B cell (primary cell): ENCODE data around the gene CKM. TPM values are rescaled to one million over a fixed set of nuclear protein-coding genes. Genes with fewer than 3 reads are reported as not detected.

Experiments used
- ATAC-seq: fragments of 200-7000 bp; cut with Tn5 transposase; one replicate; pipeline ENCODE4 v1.10.0; 2021; ENCODE audit warnings: low read depth, mild to moderate bottlenecking, moderate number of reproducible peaks, moderate library complexity
- CTCF ChIA-PET: fragments of 350-600 bp; sonication (Branson Sonifier 250); formaldehyde crosslinking; loops from one replicate; lab custom pipeline; 2021; ENCODE audit warnings: antibody characterized with exemption, inconsistent platforms; lab: Charles Lee
- POLR2A ChIA-PET: fragments of 350-600 bp; sonication (Branson Sonifier 250); formaldehyde crosslinking; loops from one replicate; lab custom pipeline; 2021; ENCODE audit warnings: antibody characterized with exemption; lab: Charles Lee
- DNase-seq: peaks from one replicate; pipeline ENCODE4 v3.0.0; 2013
- H2AFZ ChIP-seq: 2 replicates; pipeline ENCODE4 v1.6.1; 2012; ENCODE audit warnings: mild to moderate bottlenecking, low read depth, low read length; ENCODE audit not compliant: insufficient read depth, poor library complexity, severe bottlenecking
- H3K27ac ChIP-seq, 2 donors: 1 replicate in 1 of 2; 2 replicates in 1 of 2; pipeline ENCODE4 v1.5.1; 2012 to 2013; ENCODE audit warnings: low read length in 2 of 2, mild to moderate bottlenecking in 2 of 2, moderate library complexity in 1 of 2
- H3K27me3 ChIP-seq, 4 experiments: fragments of 200-600 bp in 1 of 4; sonication (generic) in 1 of 4; replicated peaks in 1 of 4; 1 replicate in 2 of 4; 2 replicates in 2 of 4; pipeline versions ENCODE4 v1.6.1 to v1.7.0; 2013 to 2016; ENCODE audit warnings: low read length in 3 of 4, mild to moderate bottlenecking in 2 of 4, mixed read lengths in 1 of 4, moderate library complexity in 1 of 4; ENCODE audit not compliant: insufficient read depth in 4 of 4, control insufficient read depth in 3 of 4; ENCODE audit errors: control extremely low read depth in 1 of 4
- H3K36me3 ChIP-seq, 2 experiments: replicated peaks in 1 of 2; 1 replicate in 1 of 2; 2 replicates in 1 of 2; pipeline versions ENCODE4 v1.6.1 to v1.7.1; 2013; ENCODE audit warnings: low read length in 1 of 2; ENCODE audit not compliant: insufficient read depth in 2 of 2, control insufficient read depth in 1 of 2; ENCODE audit errors: control extremely low read depth in 1 of 2, extremely low read depth in 1 of 2
- H3K4me1 ChIP-seq, 2 donors: fragments of 200-600 bp in 1 of 2; sonication (generic) in 1 of 2; 1 replicate in 1 of 2; 2 replicates in 1 of 2; pipeline versions ENCODE4 v1.5.1 to v1.6.1; 2013 to 2017; ENCODE audit warnings: low read length in 2 of 2; ENCODE audit not compliant: control insufficient read depth in 2 of 2, insufficient read depth in 2 of 2
- H3K4me2 ChIP-seq: replicated peaks from 2 replicates; pipeline ENCODE3; 2012; ENCODE audit warnings: mild to moderate bottlenecking, low read depth, low read length; ENCODE audit not compliant: poor library complexity, severe bottlenecking
- H3K4me3 ChIP-seq, 5 experiments: fragments of 200-600 bp in 1 of 5; sonication (generic) in 1 of 5; 1 replicate in 3 of 5; 2 replicates in 2 of 5; pipeline versions ENCODE4 v1.5.1 to v1.7.0; 2011 to 2016; ENCODE audit warnings: low read length in 4 of 5, mild to moderate bottlenecking in 4 of 5, low read depth in 2 of 5, control low read depth in 1 of 5, moderate library complexity in 1 of 5; ENCODE audit not compliant: insufficient read depth in 1 of 5; ENCODE audit errors: control extremely low read depth in 1 of 5, extremely low read depth in 1 of 5
- H3K79me2 ChIP-seq: fragments of 200-600 bp; sonication (generic); one replicate; pipeline ENCODE4 v1.6.0; 2016; ENCODE audit warnings: low read length; ENCODE audit not compliant: control insufficient read depth, insufficient read depth
- H3K9ac ChIP-seq: fragments of 200-600 bp; sonication (generic); 2 replicates; pipeline ENCODE4 v1.6.1; 2017; ENCODE audit warnings: mild to moderate bottlenecking, low read length, moderate library complexity
- H3K9me3 ChIP-seq, 3 donors: one replicate each; pipeline versions ENCODE4 v1.6.1 to v1.7.1; 2013; ENCODE audit warnings: low read length in 2 of 3; ENCODE audit not compliant: control insufficient read depth in 2 of 3, insufficient read depth in 1 of 3; ENCODE audit errors: control extremely low read depth in 1 of 3
- H4K20me1 ChIP-seq: 2 replicates; pipeline ENCODE4 v1.6.0; 2012; ENCODE audit warnings: mild to moderate bottlenecking, low read length; ENCODE audit not compliant: insufficient read depth, control insufficient read depth, poor library complexity, severe bottlenecking
- H3K27ac Mint-ChIP-seq: one replicate; pipeline ENCODE4 v1.8.0; 2021; ENCODE audit warnings: mixed read lengths
- H3K27me3 Mint-ChIP-seq: one replicate; pipeline ENCODE4 v1.8.0; 2021; ENCODE audit warnings: mixed read lengths
- H3K4me1 Mint-ChIP-seq: one replicate; pipeline ENCODE4 v1.8.0; 2021; ENCODE audit warnings: mixed read lengths
- H3K4me3 Mint-ChIP-seq: one replicate; pipeline ENCODE4 v1.8.0; 2021; ENCODE audit warnings: mixed read lengths
- H3K9me3 Mint-ChIP-seq: one replicate; pipeline ENCODE4 v1.8.0; 2022; ENCODE audit warnings: mixed read lengths; ENCODE audit not compliant: insufficient read depth
- EZH2 ChIP-seq: IDR thresholded peaks from 2 replicates; pipeline ENCODE4 v1.6.1; 2012; ENCODE audit warnings: borderline replicate concordance, low read depth, mild to moderate bottlenecking, moderate library complexity, low read length; ENCODE audit not compliant: insufficient read depth, poor library complexity, severe bottlenecking
- WGBS: methylation state at CpG from one replicate; pipeline ENCODE4 v1.1.5; 2013; ENCODE audit warnings: missing lambda C conversion rate; ENCODE audit not compliant: insufficient coverage; 5-methylcytosine and 5-hydroxymethylcytosine counted together
- intact Hi-C: fragments of 100-400 bp; cut with micrococcal nuclease; formaldehyde crosslinking; loops from one replicate; pipeline ENCODE4 v1.10.0; 2022
- polyA plus RNA-seq: library from polyadenylated mRNA; depleted of rRNA; stranded (reverse); fragments of >200 nt; gene quantifications from 2 replicates; pipeline ENCODE4 v1.2.3, GENCODE V29; 2012
- total RNA-seq, 2 donors: library from RNA; stranded (reverse); fragments of 120-200 nt in 1 of 2; gene quantifications; 1 replicate in 1 of 2; 2 replicates in 1 of 2; pipeline versions ENCODE4 v1.2.3 to v1.2.4, GENCODE V29; 2013 to 2022
- TF ChIP-seq, protein P1 (sequence below): fragments of 200-600 bp; IDR thresholded peaks from one replicate; pipeline ENCODE4 v1.8.0; 2022; ENCODE audit warnings: antibody characterized with exemption, mild to moderate bottlenecking

The CKM gene
- total and polyA plus RNA-seq, 2 donors (not counting 1 experiment from before 2014, with no cell fraction given) = not detected

DNA sequence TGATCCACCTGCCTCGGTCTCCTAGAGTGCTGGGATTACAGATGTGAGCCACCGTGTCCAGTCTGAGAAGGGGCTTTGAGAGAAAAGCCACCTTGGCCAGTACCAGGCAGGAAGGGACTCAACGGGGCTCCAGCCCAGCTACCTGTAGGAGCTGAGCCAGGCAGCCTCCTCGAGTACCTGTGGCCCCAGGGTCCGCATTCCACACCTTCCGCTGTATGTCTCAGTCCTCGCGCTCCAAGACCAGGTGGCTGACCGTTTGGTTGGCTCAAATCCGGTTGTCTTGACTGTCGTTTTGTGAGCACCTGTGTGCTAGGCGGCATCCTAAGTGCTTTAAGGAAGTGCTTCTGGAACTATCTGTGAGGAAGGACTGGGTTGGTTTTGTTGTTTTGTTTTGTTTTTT is 55.4 kb downstream of the CKM start:
- POLR2A ChIA-PET = interaction anchor here (0.7 kb wide), 1 partner anchor 650 kb away, joined by 3 read pairs; no protein-coding TSS in a partner anchor
- H3K79me2 ChIP-seq = no peaks in the 10 kb centered on the region
- ATAC-seq (no peak), DNase-seq (no peak)
- H3K9me3 Mint-ChIP-seq = no peaks in the 10 kb centered on the region
- no peak overlapping the region for H3K4me3 ChIP-seq
- no peaks in the 10 kb centered on the region for H4K20me1 ChIP-seq
- intact Hi-C loops = no loop called here
- no peak overlapping the region for H3K27ac ChIP-seq
- H3K36me3 ChIP-seq = peaks cover 0 to 11% of the 10 kb centered on the region in 2 experiments
- CTCF ChIA-PET = no interaction called here
- H3K9me3 ChIP-seq = no peaks in the 10 kb centered on the region
- H3K27me3 Mint-ChIP-seq = no peaks in the 10 kb centered on the region
- no peaks in the 10 kb centered on the region for H3K4me1 Mint-ChIP-seq
- H3K27me3 ChIP-seq = no peaks in the 10 kb centered on the region
- H3K4me1 ChIP-seq = no peaks in the 10 kb centered on the region
- TF ChIP-seq, protein P1, sequence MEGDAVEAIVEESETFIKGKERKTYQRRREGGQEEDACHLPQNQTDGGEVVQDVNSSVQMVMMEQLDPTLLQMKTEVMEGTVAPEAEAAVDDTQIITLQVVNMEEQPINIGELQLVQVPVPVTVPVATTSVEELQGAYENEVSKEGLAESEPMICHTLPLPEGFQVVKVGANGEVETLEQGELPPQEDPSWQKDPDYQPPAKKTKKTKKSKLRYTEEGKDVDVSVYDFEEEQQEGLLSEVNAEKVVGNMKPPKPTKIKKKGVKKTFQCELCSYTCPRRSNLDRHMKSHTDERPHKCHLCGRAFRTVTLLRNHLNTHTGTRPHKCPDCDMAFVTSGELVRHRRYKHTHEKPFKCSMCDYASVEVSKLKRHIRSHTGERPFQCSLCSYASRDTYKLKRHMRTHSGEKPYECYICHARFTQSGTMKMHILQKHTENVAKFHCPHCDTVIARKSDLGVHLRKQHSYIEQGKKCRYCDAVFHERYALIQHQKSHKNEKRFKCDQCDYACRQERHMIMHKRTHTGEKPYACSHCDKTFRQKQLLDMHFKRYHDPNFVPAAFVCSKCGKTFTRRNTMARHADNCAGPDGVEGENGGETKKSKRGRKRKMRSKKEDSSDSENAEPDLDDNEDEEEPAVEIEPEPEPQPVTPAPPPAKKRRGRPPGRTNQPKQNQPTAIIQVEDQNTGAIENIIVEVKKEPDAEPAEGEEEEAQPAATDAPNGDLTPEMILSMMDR = no peak
- no peak for TF ChIP-seq EZH2
- no peak overlapping the region for H3K4me3 Mint-ChIP-seq
- H2AFZ ChIP-seq = no peak overlapping the region
- H3K9ac ChIP-seq = no peak overlapping the region
- no peak overlapping the region for H3K4me2 ChIP-seq
- WGBS = 99% methylated on average over 12 of the region's 12 CpGs
- no peak overlapping the region for H3K27ac Mint-ChIP-seq

GRCh38 chr19:45265375-45265774 is 57.3 kb downstream of the CKM start:
- no peaks in the 10 kb centered on the region for H3K9me3 ChIP-seq
- no peak overlapping the region for H3K27ac ChIP-seq
- H3K4me1 ChIP-seq = no peaks in the 10 kb centered on the region
- H3K27me3 Mint-ChIP-seq = no peaks in the 10 kb centered on the region
- ChIA-PET CTCF (no interaction called here), POLR2A (no interaction called here)
- H3K79me2 ChIP-seq = no peaks in the 10 kb centered on the region
- WGBS = 90% methylated on average over 5 of the region's 5 CpGs
- no peaks in the 10 kb centered on the region for H3K4me1 Mint-ChIP-seq
- H4K20me1 ChIP-seq = no peaks in the 10 kb centered on the region
- no peak overlapping the region for H2AFZ ChIP-seq
- no peak overlapping the region for H3K4me3 Mint-ChIP-seq
- no peak overlapping the region for H3K4me2 ChIP-seq
- intact Hi-C loops = no loop called here
- no peak for TF ChIP-seq EZH2
- TF ChIP-seq, protein P1 = no peak
- no peak for DNase-seq
- no peaks in the 10 kb centered on the region for H3K27me3 ChIP-seq
- H3K36me3 ChIP-seq = peaks cover 0 to 2% of the 10 kb centered on the region in 2 experiments
- H3K9me3 Mint-ChIP-seq = no peaks in the 10 kb centered on the region
- no peak for ATAC-seq
- no peak overlapping the region for H3K27ac Mint-ChIP-seq
- no peak overlapping the region for H3K4me3 ChIP-seq
- no peak overlapping the region for H3K9ac ChIP-seq
